IPS-11a (cell line): ENCODE measurements around the gene FOLR2.
"Not testable (repeated sequence)": the region's sequence is repeated elsewhere in the genome, so short reads cannot be mapped to it uniquely, and the experiment has no call there.

Experiments
- H3K4me3 ChIP-seq: one replicate; pipeline ENCODE4 v1.5.1; 2013; ENCODE audit warnings: low read depth, low read length, control low read depth

Gene FOLR2

DNA sequence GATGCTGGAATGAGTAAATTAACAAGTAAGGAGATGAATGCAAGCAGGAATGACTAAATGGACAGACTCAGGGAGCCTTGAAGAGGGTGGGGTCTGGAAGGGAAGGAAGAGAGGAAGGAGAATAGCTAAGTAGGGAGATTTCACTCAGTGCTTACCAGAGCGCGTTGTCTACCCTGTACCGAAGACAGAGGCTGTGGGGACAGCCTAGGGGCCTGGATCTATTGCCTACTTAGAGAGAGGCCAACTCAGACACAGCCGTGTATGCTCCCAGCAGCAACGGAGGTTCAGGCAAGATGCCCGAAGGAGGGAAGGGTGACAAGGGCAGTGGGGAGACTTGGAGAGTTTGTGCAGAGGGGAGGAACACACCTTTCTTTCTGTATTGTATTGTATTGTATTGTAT, at the start of gene FOLR2:
Gene FOLR2 (plus strand): TSS at position 157 of the 400 bp plus-strand sequence. CDS start 1,791 bp downstream, outside the sequence.
- H3K4me3 ChIP-seq = no peak within 1 kb of the TSS

DNA sequence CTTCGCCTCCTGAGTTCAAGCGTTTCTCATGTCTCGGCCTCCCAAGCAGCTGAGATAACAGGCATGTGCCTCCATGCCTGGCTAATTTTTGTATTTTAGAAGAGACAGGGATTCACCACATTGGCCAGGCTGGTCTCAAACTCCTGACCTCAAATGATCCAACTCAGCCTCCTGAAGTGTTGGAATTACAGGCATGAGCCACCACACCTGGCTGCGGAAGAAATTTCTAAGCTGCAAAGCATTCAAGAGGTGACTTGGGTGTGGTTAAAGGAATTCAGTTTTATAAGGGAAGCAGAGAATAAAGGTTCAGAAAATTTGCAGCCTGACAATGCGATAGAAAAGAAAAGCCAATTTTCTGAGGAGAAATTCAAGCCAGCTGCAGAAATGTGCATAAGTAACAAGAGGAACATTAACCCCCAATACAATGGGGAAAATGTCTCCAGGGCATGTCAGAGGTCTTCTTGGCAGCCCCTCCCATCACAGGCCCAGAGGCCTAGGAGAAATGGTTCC, 47.5 kb upstream of the FOLR2 start:
- not testable (repeated sequence) for H3K4me3 ChIP-seq

DNA sequence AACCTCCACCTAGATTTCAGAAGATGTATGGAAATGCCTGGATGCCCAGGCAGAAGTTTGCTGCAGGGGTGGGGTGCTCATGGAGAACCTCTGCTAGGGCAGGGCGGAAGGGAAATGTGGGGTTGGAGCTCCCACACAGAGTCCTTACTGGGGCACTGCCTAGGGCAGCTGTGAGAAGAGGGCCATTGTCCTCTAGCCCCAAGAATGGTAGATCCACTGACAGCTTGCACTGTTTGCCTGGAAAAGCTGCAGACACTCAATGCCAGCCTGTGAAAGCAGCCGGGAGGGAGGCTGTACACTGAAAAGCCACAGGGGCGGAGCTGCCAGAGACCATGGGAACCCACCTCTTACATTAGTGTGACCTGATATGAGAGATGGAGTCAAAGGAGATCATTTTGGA, 46.8 kb upstream of the FOLR2 start:
- H3K4me3 ChIP-seq = not testable (repeated sequence)

DNA sequence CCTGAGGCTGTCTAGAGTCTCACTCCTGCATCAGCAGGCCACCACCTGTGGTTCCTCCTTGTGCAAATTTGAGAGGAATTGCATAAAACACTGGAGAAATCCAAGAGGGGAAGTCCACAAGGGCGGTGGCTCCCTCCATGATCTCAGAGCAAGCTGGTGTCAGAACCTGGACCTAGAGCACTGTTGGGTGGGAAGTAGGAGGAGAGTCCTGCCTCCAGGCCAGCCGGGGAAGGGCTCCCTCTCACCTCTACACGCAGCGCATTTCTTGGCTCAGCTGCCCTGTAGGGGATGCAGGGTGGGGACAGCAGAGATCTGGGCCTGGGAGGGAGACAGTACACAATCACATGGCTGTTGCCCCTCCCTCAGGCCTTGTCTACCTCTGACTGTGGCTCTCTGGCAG, 44.6 kb upstream of the FOLR2 start:
- H3K4me3 ChIP-seq = not testable (repeated sequence)

DNA sequence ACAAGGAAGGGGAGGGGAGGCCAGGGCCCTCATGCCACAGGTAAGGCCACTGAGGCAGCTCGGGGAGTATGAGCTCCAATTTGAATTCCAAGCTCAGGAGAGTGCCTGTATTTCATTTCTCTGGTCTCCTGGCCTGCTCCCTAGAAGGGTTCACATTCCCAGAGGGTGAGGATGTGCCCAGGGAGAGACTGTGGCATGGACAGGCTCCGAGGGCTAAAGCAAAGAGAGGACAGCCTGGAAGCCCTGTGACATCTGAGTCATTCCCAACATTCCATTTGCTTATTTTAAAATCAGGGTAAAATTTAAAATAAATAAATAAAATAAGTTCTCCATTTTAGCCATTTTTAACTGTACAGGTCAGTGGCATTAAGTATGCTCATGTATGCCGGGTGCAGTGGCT, 43.3 kb upstream of the FOLR2 start:
- H3K4me3 ChIP-seq = no peak overlapping the region

DNA sequence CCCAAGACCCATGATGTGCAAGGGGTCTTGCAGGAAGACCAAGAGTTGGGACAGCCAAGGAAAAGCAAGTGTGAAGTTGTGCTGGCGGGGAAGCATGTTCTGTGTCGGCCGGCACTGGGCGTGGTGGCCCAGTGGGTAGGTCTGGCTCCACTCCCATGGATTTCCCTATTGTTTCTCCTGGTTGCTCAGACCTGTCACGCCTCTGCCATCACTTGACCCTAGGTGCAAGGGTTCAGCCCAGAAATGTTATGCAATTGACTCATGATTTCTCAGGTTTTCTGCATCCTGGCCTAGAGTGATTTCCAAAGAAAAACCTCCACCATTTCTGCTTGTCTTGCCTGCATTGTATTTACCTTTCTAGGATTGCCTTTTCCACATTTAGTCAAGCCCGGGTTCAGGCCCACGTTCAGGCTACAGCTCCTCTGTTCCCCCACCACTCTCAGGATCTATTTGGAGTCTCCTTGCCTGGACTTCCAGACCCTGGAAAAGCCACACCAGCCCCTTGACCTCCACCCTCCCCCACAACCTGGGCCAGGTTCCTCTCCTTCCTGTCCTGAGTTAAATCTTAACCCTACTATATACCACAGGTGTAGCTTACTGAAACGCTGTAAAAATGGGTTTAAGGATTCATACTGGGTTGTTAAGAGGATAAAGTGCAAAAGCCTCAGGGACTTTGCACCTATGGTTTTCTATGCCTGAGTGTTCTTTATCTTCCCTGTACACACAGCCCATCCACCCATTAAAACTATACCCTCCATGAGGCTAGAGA, 42.1 kb upstream of the FOLR2 start:
- no peak overlapping the region for H3K4me3 ChIP-seq

DNA sequence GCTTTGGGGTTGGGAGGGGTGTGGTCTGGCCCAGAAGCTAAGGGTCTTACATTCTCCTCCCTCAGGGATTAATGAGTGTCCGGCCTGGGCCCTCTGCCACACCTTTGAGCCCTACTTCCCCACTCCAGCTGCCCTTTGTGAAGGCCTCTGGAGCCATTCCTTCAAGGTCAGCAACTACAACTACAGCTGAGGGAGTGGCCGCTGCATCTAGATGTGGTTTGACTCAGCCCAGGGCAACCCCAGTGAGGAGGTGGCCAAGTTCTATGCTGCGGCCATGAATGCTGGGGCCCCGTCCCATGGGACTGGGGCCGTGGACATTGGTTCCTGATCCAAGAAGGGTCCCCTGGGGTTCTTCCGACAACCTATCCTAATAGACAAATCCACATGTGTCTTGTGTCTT, 38.9 kb upstream of the FOLR2 start:
- no peak overlapping the region for H3K4me3 ChIP-seq

DNA sequence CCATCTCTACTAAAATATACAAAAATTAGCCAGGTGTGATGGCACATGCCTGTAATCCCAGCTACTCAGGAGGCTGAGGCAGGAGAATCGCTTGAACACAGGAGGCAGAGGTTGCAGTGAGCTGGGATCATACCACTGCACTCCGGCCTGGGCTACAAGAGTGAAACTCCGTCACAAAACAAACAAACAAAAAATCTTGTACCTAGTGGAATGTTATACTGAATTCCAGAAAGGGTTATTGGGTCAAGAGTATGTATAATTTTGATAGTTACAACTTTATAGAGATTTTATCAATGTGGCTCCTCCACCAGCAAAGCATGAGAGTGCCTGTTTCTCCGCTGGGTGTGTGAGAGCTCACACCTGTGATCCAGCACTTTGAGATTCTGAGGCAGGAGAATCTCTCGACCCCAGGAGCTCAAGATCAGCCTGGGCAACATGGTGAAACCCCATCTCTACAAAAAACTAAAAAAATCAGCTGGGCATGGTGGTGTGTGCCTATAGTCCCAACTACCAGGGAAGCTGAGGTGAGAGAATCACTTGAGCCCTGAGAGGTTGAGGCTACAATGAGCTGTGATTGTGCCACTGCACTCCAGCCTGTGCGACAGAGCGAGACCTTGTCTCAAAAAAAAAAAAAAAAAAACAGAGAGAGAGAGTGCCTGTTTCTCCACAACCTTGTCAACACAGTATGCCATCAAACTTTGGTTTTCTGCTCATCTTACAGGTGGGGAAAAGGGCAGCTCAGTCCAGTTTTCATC, 37.4 kb upstream of the FOLR2 start:
- no peak overlapping the region for H3K4me3 ChIP-seq

DNA sequence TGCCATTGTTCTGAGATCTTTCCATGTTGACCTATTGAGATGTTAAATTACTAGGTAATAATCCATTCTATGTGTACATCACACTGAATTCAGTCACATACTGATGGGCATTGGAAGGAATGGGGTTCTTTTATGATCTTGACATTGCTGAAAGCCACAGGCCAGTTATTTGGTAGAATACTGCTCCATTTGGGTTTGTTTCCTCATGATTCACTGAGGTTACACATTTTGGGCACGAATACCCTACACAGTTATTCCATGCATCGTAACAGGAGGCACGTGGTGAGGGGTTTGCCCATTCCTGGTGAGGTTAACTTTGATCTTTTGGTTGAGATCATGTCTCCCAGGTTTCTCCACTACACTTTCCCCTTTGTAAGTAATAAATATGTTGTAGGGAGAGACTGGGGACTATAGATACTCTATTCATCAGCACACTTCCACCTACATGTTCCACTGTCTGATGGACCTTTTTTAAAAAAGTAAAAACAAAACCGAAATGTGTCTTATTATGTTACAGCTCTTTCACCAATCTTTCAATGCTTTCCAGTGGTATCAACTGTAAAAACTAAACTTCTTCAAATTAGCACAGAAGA, 36.7 kb upstream of the FOLR2 start:
- no peak overlapping the region for H3K4me3 ChIP-seq

DNA sequence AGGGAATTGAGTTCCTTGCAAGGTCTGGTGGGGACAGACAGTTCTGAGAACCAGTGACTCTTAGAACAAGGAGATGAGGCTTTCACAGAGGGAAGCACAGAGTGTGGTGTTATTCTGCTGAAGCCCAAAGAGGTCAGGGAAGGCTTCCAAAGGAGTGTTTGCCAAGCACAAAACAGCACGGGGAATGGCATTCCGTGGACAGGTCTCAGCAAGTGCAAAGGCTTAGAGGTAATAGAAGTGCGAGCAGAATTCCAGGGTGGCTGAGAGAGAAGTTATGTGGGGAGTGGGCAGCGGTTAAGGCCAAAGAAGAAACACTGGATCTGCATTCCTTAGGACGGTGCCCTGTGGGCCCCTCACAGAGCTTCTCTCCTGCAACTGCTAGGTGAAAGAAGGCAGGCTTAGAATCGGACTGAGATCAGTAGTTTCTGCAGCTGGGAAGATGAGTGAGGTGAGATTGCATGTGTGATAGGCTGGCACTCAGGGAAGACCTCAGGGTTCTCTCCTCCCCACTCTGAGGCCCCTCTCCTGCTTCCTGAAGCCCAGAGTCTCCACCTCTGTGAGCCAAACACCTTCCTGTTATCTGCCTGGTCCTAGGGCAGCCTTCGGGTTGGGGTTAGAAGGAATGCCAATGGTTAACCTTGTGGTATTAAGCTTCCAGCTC, 35.6 kb upstream of the FOLR2 start:
- not testable (repeated sequence) for H3K4me3 ChIP-seq

DNA sequence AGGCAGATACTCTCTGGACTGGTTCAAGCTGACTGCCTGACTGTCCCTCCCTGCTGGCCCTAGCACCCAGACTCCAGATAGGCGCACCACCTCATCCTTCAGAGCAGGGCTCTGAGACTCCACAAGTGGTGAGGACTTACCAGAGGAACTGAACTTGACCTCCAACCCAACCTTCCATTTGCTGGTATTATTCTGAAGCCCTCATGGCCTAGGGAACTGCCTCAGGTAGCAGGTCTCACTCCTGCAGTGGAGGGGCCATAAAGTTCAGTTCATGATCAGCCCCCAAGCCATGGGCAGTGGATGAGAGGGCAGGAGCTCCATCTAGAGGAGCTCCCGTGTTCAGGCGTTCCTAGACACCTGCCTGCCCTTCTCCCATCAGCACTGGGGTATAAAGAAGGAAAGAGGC, 35.0 kb upstream of the FOLR2 start:
- not testable (repeated sequence) for H3K4me3 ChIP-seq

DNA sequence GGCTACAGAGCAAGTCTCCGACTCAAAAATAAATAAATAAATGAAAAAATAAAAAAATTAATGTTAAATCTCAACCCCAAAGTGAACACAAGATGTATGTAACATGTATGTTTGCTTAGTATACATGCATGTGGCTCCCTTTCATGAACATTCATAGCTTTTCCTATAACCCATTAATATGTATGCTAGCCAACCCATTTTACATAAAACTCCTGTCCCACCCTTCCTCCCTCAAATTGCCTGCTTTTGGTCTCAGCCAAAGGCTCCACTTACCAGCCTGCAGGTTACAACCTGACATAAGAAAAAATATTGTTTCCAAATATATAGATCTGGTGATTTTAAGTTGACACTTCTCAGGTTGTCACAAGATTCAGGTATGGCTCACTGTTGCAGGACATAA, 28.3 kb upstream of the FOLR2 start:
- H3K4me3 ChIP-seq = no peak overlapping the region

DNA sequence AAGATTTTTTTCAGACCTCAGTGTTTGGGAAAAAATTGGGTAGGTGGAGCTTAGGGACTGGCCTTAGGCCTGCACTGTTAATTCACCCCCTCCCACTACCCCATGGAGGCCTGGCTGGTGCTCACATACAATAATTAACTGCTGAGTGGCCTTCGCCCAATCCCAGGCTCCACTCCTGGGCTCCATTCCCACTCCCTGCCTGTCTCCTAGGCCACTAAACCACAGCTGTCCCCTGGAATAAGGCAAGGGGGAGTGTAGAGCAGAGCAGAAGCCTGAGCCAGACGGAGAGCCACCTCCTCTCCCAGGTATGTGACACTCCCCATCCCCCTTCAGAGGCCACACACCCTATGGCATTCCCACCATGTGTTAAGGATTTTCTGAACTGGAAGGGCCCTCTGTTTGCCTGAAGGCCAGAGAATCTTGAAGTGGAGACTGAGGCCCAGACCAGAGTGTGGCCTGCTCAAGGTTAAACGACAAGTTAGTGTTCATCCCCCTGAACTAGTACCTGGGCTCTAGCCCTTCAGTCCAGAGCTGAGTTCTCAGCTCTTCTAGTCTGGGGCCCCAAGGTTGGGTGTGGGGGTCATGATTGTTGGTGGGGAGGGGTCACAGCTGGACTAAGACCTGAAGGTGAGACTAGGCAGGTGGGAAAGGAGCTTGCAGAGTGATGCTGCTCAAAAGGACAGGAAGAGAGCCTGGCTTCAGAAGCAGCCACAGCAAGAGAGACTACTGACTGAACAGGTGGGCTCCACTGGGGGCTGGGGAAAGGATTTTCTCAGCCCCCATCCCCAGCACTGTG, 26.9 kb upstream of the FOLR2 start:
- H3K4me3 ChIP-seq = no peak overlapping the region

DNA sequence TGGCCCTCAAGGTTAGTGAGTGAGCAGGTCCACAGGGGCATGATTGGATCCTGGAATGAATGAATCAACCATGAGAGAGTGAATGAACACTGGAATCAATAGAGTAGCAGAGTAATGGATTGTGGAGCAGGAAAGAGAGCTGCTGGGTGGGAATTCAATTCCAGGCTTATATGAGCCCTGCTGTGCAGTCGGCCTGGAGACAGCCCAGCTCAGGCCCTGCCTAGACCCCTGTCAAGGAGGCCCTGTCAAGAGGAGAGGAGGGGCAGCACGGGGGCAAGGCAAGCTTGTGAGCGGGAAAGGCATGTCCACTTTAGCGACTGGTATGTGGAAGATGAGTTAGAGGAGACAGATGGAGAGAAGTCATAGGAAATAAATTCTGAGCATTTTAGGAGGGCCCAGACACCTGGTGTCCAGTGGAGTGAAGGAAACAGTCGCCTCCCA, 25.9 kb upstream of the FOLR2 start:
- no peak overlapping the region for H3K4me3 ChIP-seq

DNA sequence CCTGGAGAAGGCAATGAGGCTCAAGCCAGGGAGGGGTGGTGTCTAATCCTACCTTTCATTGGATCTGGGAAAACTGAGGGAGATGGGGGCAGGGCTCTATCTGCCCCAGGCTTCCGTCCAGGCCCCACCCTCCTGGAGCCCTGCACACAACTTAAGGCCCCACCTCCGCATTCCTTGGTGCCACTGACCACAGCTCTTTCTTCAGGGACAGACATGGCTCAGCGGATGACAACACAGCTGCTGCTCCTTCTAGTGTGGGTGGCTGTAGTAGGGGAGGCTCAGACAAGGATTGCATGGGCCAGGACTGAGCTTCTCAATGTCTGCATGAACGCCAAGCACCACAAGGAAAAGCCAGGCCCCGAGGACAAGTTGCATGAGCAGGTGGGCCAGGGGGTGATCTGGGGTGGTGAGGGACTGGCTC, 24.6 kb upstream of the FOLR2 start, which contains the start of gene FOLR1:
Gene FOLR1 (plus strand): TSS at position 180 of the 421 bp plus-strand sequence. CDS start 34 bp downstream, at position 214.
- H3K4me3 ChIP-seq = no peak within 1 kb of the TSS

DNA sequence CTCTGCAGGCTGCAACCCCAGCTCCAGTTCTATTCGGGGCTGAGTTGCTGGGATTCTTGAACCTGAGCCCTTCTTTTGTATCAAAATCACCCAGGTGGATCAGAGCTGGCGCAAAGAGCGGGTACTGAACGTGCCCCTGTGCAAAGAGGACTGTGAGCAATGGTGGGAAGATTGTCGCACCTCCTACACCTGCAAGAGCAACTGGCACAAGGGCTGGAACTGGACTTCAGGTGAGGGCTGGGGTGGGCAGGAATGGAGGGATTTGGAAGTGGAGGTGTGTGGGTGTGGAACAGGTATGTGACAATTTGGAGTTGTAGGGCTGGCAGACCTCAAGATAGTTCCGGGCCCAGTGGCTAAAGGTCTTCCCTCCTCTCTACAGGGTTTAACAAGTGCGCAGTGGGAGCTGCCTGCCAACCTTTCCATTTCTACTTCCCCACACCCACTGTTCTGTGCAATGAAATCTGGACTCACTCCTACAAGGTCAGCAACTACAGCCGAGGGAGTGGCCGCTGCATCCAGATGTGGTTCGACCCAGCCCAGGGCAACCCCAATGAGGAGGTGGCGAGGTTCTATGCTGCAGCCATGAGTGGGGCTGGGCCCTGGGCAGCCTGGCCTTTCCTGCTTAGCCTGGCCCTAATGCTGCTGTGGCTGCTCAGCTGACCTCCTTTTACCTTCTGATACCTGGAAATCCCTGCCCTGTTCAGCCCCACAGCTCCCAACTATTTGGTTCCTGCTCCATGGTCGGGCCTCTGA, 20.9 kb upstream of the FOLR2 start:
- no peak overlapping the region for H3K4me3 ChIP-seq

DNA sequence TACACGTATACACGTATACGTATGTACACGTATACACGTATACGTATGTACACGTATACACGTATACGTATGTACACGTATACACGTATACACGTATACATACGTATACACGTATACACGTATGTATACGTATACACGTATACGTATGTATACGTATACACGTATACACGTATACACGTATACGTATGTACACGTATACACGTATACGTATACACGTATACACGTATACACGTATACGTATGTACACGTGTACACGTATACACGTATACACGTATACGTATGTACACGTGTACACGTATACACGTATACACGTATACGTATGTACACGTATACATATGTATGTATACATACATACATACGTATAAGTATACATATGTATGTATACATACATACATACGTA, 15.1 kb upstream of the FOLR2 start:
- H3K4me3 ChIP-seq = not testable (repeated sequence)

DNA sequence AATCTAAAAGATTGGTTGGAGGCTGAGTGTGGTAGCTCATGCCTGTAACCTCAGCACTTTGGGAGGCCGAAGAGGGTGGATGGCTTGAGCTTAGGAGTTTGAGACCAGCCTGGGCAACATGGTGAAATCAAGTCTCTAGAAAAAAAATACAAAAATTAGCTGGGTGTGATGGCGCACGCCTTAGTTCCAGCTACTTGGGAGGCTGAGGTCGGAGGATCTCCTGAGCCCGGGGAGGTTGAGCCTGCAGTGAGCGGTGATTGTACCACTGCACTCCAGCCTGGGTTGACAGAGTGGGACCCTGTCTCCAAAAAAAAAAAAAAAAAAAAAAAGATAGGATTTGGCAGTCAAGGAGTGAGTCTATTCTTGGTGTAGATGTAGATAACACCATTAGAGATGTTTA, 14.0 kb upstream of the FOLR2 start:
- H3K4me3 ChIP-seq = no peak overlapping the region

DNA sequence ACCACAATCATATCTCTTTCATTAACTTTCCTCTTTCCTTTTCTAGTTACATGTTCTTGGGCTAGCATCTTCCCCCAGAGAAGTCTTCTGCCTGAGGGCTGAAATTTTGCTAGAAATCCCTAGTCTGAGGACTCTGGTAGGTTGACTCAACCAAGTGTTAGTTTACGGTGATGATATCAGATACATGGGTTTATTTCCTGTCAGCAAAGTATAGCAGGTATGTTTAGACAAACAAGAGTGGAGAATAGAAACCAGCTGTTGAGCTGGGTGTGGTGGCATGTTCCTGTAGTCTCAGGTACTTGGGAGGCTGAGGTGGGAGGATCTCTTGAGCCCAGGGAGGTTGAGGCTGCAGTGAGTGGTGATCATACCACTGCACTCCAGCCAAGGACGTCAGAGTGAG, 13.4 kb upstream of the FOLR2 start:
- no peak overlapping the region for H3K4me3 ChIP-seq

DNA sequence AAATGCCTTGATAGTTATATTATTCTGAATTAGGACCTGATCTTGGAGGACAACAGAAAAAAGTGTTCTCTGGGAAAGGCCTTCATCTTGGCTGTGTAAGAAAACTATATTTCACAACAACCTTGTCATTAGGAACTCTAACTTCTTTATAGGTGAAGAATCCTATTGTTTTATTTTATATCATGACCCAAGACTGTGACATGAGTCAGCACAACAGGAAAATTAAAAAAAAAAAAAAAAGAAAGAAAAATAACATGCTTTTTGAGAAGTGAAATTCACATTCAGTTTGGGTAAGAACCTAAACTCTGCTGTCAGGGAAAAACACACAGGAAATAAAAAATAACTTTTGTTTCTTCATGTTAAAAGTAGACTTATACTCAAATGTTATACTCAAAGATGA, 11.7 kb upstream of the FOLR2 start:
- H3K4me3 ChIP-seq = no peak overlapping the region
